ENCODE measurements around the gene CAPN15. TPM values are rescaled to one million over a fixed set of nuclear protein-coding genes. Genes with fewer than 3 reads are reported as not detected.

The CAPN15 gene
- total RNA-seq, 1 donor from 2014 or later, result 60.3 TPM

- Mint-ChIP-seq H3K9me3 (no peaks in the 10 kb centered on the region), H3K27me3 (ENCODE audit: low read depth) (no peaks in the 10 kb centered on the region), H3K36me3 (ENCODE audit: low read depth) (no peaks in the 10 kb centered on the region), H3K27ac (ENCODE audit: unreplicated experiment) (peak overlapping the region; percentile 35), H3K4me3 (no peak overlapping the region), H3K4me1 (peaks cover 2% of the 10 kb centered on the region)
- DNase-seq (ENCODE audit: low read depth, low spot score), result no peak
- TF ChIP-seq, protein P1, sequence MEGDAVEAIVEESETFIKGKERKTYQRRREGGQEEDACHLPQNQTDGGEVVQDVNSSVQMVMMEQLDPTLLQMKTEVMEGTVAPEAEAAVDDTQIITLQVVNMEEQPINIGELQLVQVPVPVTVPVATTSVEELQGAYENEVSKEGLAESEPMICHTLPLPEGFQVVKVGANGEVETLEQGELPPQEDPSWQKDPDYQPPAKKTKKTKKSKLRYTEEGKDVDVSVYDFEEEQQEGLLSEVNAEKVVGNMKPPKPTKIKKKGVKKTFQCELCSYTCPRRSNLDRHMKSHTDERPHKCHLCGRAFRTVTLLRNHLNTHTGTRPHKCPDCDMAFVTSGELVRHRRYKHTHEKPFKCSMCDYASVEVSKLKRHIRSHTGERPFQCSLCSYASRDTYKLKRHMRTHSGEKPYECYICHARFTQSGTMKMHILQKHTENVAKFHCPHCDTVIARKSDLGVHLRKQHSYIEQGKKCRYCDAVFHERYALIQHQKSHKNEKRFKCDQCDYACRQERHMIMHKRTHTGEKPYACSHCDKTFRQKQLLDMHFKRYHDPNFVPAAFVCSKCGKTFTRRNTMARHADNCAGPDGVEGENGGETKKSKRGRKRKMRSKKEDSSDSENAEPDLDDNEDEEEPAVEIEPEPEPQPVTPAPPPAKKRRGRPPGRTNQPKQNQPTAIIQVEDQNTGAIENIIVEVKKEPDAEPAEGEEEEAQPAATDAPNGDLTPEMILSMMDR (conservative IDR thresholded peaks at IDR 0.05), result no peak
Observed at GRCh38 chr16:534856-535445, 7.4 kb downstream of the CAPN15 start.

DNA sequence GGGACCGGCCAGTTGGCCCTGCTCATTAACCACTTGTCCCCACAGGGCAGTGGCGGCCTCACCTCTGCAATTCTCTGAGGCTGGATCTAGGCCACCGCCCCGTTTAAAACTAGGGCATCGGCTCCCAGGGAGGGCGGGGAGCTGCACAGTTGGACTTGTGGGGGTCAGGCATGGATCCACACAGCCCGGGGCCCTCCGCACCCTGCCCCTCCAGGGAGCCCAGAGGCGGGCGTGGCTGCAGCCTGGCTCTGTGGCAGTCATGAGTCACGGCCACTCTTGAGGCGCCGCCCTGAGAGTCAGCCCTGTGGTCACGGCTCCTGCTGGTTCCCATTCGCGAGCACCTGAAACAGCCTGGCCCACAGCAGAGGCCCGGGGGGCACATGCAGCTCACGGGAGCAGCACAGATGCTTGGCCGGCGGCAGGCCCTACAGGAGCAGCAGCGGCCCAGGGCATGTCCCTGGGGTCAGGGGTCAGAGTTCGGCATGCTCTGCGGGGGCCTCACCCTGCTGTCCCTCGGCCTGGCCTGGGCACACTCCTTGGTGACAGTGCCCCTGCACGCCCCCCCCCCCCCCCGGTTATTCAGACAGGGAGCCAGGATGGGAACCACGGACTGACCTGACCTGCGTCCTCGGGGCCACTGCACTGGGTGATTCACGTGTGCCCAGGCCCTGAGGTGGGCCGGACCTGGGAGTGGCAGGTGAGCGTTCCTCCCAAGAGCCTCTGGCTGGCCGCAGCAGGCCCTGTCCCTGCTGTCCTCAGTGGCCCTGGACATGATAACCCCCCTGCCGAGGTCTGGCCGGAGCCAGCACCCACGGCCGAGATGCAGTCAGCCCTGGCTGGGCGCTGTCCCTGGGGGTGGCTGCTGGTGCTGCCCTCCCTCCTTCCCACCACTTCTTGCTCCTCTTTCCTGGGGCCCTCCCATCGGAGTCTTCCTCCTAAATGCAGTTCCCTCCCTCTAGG is 8.2 kb downstream of the CAPN15 start:
- no peaks in the 10 kb centered on the region for H3K4me1 Mint-ChIP-seq

DNA sequence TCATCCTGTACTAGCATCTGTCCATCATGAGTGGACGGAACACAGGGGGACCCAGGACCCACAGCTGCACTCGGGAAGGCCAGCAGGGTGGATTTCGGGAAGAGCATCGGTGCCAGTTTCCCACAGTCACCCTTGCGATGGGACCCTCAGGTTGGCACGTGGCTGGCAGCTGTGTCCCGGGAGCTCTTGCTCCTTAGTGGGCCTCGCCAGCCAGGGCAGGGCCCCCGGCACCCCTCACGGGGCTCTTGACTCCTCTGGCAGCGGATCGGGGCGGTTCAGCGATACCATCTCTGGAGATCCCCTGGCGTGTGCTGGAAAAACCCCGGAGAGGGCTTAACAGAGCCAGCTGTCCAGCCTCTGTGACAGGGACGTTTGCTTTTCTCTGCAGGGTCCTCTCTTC is 9.2 kb downstream of the CAPN15 start:
- Mint-ChIP-seq H3K4me3 (no peak overlapping the region), H3K27ac (ENCODE audit: unreplicated experiment) (no peak overlapping the region), H3K4me1 (no peaks in the 10 kb centered on the region), H3K9me3 (no peaks in the 10 kb centered on the region), H3K27me3 (ENCODE audit: low read depth) (no peaks in the 10 kb centered on the region), H3K36me3 (ENCODE audit: low read depth) (no peaks in the 10 kb centered on the region)
- TF ChIP-seq, protein P1 (conservative IDR thresholded peaks at IDR 0.05), result no peak
- no peak for DNase-seq (ENCODE audit: low read depth, low spot score)

More for the DNA sequence above, 8.2 kb downstream of the CAPN15 start:
- TF ChIP-seq, protein P1 (conservative IDR thresholded peaks at IDR 0.05), result no peak
- H3K4me3 Mint-ChIP-seq, result no peak overlapping the region
- no peaks in the 10 kb centered on the region for H3K36me3 Mint-ChIP-seq (ENCODE audit: low read depth)
- DNase-seq (ENCODE audit: low read depth, low spot score), result no peak
- H3K9me3 Mint-ChIP-seq, result no peaks in the 10 kb centered on the region
- H3K27ac Mint-ChIP-seq (ENCODE audit: unreplicated experiment), result no peak overlapping the region
- no peaks in the 10 kb centered on the region for H3K27me3 Mint-ChIP-seq (ENCODE audit: low read depth)

DNA sequence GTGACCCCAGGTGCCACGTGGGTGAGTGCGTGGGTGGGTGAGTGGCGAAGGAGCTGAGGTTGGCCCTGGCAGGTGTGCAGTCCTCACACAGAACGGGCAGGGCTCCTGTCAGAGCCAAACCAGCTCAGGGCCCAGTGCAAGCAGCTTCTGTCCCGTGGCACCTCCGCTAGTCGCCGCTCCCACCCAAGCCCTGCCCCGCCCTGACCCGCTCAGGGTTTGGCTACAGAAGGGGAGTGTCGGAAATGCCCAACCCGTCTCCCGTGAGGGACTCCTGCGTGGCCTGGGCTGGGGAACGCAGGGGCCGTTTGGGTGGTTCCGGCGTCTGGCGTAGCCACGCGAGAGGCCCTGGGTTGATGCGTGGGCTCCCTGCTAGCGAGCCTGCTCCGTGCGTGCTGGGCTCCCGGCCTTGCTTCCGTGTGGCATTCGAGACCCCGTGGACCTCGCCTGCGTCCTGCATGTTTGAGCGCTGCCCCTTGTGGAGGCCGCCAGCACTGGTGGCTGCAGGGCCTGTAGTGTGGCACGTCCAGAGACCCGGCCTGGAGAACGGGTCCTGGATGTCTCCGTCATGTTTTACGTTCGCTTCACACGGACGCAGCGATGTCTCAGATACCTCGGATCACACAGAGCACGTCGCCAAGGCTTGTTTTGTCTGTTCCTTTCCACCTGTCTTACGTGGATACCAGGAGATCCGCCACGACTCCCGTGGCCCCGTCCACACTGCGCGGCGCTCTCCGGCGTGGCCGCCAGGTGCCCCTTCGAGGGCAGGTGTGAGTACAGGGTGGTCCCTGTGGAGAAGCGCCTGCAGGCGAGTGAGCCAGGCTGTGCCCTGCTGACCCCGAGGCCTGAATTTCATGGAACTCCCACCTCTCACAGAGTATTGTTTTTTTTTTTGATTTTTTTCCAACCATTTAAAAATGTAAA is 10.2 kb downstream of the CAPN15 start:
- TF ChIP-seq, protein P1 (conservative IDR thresholded peaks at IDR 0.05), result no peak
- no peaks in the 10 kb centered on the region for H3K27me3 Mint-ChIP-seq (ENCODE audit: low read depth)
- no peak overlapping the region for H3K27ac Mint-ChIP-seq (ENCODE audit: unreplicated experiment)
- DNase-seq (ENCODE audit: low read depth, low spot score), result no peak
- H3K4me1 Mint-ChIP-seq, result no peaks in the 10 kb centered on the region
- H3K4me3 Mint-ChIP-seq, result no peak overlapping the region
- H3K9me3 Mint-ChIP-seq, result no peaks in the 10 kb centered on the region
- H3K36me3 Mint-ChIP-seq (ENCODE audit: low read depth), result no peaks in the 10 kb centered on the region

- no peaks in the 10 kb centered on the region for H3K9me3 Mint-ChIP-seq
- no peaks in the 10 kb centered on the region for H3K36me3 Mint-ChIP-seq (ENCODE audit: low read depth)
- no peak for DNase-seq (ENCODE audit: low read depth, low spot score)
- no peak overlapping the region for H3K4me3 Mint-ChIP-seq
- H3K27me3 Mint-ChIP-seq (ENCODE audit: low read depth), result no peaks in the 10 kb centered on the region
- no peaks in the 10 kb centered on the region for H3K4me1 Mint-ChIP-seq
- TF ChIP-seq, protein P1 (conservative IDR thresholded peaks at IDR 0.05), result no peak
- H3K27ac Mint-ChIP-seq (ENCODE audit: unreplicated experiment), result no peak overlapping the region
Observed at GRCh38 chr16:539901-540530, 12.5 kb downstream of the CAPN15 start.

Data from neural crest cell (in vitro differentiated cells).